ENCODE data around the gene PTPRA. TPM values are rescaled to one million over a fixed set of nuclear protein-coding genes. Genes with fewer than 3 reads are reported as not detected.

PTPRA gene
- total and polyA plus RNA-seq, 4 donors, result 8.7 to 24.3 (median 15.7) TPM

- Histone ChIP-seq H3K9me3 (ENCODE audit: control insufficient read depth in 4 of 4, low read length in 3 of 4) (no peaks in the 10 kb centered on the region), H3K4me1 (ENCODE audit: control insufficient read depth in 4 of 4, insufficient read depth in 4 of 4, low read length in 3 of 4) (peaks cover 0 to 28% (median 14%) of the 10 kb centered on the region in 4 donors), H3K9ac (ENCODE audit: low read depth in 1 of 2, low read length in 2 of 2) (no peak overlapping the region), H3K4me3 (ENCODE audit: low read depth in 1 of 3, low read length in 3 of 3) (no peak overlapping the region), H3K36me3 (ENCODE audit: control insufficient read depth in 4 of 4, insufficient read depth in 3 of 4, low read depth in 1 of 4, low read length in 3 of 4) (no peaks in the 10 kb centered on the region), H3K27ac (ENCODE audit: low read depth in 1 of 2, low read length in 2 of 2) (no peak overlapping the region), H3K27me3 (ENCODE audit: control insufficient read depth in 4 of 4, insufficient read depth in 4 of 4, low read length in 3 of 4) (no peaks in the 10 kb centered on the region)
- 95% methylated on average over 2 of the region's 2 CpGs for WGBS
- no peak for DNase-seq (ENCODE audit: low spot score)
- TF ChIP-seq RAD21 (IDR thresholded peaks at IDR 0.05) (no peak), CTCF (IDR thresholded peaks at IDR 0.05; ENCODE audit: low read depth, low read length, missing input control) (no peak), RXRA (IDR thresholded peaks at IDR 0.05) (no peak), JUND (IDR thresholded peaks at IDR 0.05) (no peak)
These were observed 36.7 kb downstream of the PTPRA start for GRCh38 chr20:2909953-2910352.

DNA sequence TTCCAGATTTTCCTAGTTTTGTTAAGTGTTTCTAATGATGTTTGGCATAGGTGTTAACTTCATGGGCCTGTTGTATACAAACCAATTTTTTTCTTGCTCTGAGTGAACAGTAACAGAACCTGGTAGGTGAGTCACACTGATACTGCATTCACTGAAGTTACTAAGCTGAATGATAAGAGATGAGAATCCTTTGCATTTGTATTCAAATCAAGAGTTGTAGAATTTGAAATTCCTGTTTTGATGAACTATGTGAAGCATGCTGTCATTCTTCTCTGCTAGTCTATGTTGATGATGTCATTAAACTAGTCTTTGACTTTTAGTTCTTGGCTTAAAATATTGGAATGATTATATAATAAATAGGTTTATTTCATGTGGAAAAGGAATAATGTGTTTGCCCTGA, 37.9 kb downstream of the PTPRA start:
- Histone ChIP-seq H3K4me1 (ENCODE audit: control insufficient read depth in 4 of 4, insufficient read depth in 4 of 4, low read length in 3 of 4) (peaks cover 0 to 28% (median 14%) of the 10 kb centered on the region in 4 donors), H3K27ac (ENCODE audit: low read depth in 1 of 2, low read length in 2 of 2) (no peak overlapping the region), H3K4me3 (ENCODE audit: low read depth in 1 of 3, low read length in 3 of 3) (no peak overlapping the region), H3K9ac (ENCODE audit: low read depth in 1 of 2, low read length in 2 of 2) (no peak overlapping the region), H3K36me3 (ENCODE audit: control insufficient read depth in 4 of 4, insufficient read depth in 3 of 4, low read depth in 1 of 4, low read length in 3 of 4) (no peaks in the 10 kb centered on the region), H3K27me3 (ENCODE audit: control insufficient read depth in 4 of 4, insufficient read depth in 4 of 4, low read length in 3 of 4) (no peaks in the 10 kb centered on the region), H3K9me3 (ENCODE audit: control insufficient read depth in 4 of 4, low read length in 3 of 4) (no peaks in the 10 kb centered on the region)
- DNase-seq (ENCODE audit: low spot score), result no peak
- TF ChIP-seq GABPA (IDR thresholded peaks at IDR 0.05 in 1 of 2, conservative IDR thresholded peaks at IDR 0.05 in 1 of 2) (no peak), HNF4G (IDR thresholded peaks at IDR 0.05) (no peak), EGR1 (IDR thresholded peaks at IDR 0.05; ENCODE audit: low read depth in 2 of 2) (no peak), RAD21 (IDR thresholded peaks at IDR 0.05) (no peak), ATF3 (IDR thresholded peaks at IDR 0.05) (no peak), YY1 (IDR thresholded peaks at IDR 0.05) (no peak), CTCF (IDR thresholded peaks at IDR 0.05; ENCODE audit: low read depth, low read length, missing input control) (no peak), HNF4A (conservative IDR thresholded peaks at IDR 0.05) (no peak), JUND (IDR thresholded peaks at IDR 0.05) (no peak)
- TF ChIP-seq, protein P1, sequence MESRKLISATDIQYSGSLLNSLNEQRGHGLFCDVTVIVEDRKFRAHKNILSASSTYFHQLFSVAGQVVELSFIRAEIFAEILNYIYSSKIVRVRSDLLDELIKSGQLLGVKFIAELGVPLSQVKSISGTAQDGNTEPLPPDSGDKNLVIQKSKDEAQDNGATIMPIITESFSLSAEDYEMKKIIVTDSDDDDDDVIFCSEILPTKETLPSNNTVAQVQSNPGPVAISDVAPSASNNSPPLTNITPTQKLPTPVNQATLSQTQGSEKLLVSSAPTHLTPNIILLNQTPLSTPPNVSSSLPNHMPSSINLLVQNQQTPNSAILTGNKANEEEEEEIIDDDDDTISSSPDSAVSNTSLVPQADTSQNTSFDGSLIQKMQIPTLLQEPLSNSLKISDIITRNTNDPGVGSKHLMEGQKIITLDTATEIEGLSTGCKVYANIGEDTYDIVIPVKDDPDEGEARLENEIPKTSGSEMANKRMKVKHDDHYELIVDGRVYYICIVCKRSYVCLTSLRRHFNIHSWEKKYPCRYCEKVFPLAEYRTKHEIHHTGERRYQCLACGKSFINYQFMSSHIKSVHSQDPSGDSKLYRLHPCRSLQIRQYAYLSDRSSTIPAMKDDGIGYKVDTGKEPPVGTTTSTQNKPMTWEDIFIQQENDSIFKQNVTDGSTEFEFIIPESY (IDR thresholded peaks at IDR 0.05), result no peak
- TF ChIP-seq, protein P2, sequence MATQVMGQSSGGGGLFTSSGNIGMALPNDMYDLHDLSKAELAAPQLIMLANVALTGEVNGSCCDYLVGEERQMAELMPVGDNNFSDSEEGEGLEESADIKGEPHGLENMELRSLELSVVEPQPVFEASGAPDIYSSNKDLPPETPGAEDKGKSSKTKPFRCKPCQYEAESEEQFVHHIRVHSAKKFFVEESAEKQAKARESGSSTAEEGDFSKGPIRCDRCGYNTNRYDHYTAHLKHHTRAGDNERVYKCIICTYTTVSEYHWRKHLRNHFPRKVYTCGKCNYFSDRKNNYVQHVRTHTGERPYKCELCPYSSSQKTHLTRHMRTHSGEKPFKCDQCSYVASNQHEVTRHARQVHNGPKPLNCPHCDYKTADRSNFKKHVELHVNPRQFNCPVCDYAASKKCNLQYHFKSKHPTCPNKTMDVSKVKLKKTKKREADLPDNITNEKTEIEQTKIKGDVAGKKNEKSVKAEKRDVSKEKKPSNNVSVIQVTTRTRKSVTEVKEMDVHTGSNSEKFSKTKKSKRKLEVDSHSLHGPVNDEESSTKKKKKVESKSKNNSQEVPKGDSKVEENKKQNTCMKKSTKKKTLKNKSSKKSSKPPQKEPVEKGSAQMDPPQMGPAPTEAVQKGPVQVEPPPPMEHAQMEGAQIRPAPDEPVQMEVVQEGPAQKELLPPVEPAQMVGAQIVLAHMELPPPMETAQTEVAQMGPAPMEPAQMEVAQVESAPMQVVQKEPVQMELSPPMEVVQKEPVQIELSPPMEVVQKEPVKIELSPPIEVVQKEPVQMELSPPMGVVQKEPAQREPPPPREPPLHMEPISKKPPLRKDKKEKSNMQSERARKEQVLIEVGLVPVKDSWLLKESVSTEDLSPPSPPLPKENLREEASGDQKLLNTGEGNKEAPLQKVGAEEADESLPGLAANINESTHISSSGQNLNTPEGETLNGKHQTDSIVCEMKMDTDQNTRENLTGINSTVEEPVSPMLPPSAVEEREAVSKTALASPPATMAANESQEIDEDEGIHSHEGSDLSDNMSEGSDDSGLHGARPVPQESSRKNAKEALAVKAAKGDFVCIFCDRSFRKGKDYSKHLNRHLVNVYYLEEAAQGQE (IDR thresholded peaks at IDR 0.05), result no peak
